HG03060 (cell line): ENCODE results near the gene INHA.

Experiments
- ATAC-seq: cut with Tn5 transposase; IDR thresholded peaks from one replicate; pipeline ENCODE4 v1.9.1; 2021; ENCODE audit warnings: low read depth, moderate number of reproducible peaks; ENCODE audit not compliant: unreplicated experiment

Gene INHA

DNA sequence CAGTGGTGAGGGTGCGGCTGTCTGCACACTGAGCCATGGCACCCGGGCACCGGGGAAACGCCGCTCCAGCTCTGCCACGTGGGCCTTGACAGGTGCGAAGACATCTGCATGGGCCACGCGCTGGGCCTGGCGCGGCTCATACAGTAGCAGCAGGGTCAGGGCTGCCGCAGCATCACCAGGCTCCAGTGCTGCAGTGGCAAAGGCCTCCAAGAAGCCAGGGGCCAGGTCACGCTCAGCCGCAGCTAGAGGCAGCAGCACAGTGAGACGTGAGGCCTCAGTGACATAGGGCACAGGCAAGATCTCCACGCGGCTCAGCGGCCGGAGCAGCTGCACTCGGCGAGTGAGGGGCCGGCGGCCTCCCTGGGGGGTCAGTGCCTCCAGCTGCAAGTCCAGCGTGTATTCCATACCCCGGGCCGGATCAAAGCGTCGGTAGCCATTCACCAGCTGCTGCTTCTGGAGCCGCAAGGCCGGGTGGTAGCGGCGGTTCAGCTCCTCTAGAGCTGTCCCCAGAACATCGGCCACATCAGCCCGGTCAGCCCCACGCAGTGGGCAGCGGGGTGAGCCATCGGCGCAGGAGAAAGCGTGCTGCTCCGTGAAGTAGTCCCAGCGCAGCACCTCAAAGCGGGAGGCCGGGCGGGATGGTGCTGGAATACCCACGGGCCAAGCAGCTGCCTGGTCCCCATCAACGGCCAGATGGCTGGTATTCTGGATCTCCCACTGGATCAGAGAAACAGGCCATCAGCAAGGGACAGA, 32.0 kb upstream of the INHA start:
- no peak for ATAC-seq

DNA sequence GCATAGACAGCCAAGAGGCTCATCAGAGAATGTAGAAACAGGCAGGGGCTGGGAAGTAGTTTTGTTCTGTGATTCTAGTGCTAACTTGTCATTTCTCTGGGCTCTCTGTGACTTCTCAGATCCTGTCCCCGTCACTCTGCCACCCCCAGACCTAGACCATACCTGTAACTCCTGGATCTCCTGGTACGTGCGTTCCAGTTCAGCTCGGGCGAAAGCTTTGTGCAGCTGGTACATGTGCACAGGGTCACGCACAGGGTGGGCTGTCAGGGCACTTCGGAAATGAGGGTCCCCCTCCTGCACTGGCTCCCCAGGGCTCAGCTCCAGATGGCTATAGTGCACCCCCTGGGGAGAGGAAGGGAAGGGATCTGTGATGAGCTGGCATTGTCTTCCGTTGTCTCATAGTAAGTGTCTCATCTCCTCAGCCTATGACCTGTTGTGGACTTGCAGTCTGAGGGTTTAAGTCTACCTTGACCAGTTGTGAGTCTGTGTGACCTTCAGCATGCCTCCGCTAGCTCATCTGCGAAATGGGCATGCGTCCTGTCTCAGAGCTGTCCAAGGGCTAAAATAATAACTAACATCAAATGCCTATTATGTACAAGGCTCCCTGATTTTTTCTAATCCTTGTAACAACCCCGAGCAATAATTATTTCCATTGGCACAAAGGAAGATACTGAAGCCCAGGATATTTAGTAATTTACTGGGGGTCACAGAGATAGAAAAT, 31.2 kb upstream of the INHA start:
- ATAC-seq, result no peak

DNA sequence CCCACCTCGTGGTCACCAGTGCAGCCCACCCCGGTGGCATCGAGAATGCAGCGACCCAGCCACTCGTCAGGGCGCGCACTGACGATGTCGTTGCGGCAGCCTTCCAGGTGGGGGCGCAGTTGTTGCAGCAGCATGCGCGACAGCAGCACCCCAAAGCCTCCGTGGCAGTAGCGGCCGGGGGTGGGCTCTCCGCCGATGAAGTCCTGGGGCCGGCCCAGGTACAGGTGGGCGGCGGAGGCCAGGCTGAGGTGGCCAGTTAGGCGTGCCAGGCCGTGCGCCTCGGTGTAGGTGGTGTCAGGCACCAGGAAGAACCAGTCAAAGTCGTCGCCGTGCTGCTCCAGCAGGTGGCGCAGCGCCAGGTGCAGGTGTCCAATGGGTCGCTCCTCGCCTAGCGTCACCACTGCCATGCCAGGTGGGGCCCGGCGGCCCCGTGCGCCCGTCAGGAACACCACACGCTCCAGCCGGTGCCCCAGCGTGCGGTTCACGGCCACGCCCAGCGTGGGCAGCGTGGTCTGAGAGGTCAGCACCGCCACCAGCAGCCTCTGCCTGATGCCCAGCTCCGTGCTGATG, 30.4 kb upstream of the INHA start:
- ATAC-seq, result peak; percentile 47

DNA sequence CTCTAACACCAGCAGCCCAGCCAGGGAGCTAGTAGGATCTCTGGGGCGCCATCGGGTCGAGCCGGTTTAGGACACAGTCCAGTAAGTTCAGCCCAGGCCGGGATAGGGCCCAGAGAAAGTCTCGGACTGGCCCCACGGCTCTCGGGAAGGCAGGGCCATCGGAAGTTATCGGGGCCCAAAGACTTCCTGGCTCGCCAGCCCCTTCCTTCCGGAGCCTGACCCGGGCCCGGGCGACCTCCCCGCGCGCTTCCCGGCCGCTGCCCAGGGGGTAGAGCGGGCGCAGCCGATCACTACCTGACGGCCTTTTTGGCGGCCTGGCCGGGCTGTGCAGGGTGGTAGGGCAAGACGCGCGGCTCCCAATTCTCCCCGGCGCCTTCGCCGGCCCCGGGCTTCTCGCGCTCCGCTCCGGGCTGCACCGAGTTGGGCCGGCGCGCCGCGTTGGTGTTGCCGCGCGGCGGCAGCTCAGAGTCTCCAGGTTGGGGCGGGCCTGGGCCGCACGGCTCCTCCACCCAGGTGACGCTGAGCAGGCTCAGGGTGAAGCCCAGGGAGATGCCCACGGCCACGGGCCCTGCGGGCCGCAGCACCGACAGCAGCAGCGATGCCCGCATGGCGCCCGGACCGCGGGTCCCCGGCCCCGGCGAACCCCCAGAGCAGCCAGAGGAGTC, 29.0 kb upstream of the INHA start:
- peak; percentile 7 for ATAC-seq

DNA sequence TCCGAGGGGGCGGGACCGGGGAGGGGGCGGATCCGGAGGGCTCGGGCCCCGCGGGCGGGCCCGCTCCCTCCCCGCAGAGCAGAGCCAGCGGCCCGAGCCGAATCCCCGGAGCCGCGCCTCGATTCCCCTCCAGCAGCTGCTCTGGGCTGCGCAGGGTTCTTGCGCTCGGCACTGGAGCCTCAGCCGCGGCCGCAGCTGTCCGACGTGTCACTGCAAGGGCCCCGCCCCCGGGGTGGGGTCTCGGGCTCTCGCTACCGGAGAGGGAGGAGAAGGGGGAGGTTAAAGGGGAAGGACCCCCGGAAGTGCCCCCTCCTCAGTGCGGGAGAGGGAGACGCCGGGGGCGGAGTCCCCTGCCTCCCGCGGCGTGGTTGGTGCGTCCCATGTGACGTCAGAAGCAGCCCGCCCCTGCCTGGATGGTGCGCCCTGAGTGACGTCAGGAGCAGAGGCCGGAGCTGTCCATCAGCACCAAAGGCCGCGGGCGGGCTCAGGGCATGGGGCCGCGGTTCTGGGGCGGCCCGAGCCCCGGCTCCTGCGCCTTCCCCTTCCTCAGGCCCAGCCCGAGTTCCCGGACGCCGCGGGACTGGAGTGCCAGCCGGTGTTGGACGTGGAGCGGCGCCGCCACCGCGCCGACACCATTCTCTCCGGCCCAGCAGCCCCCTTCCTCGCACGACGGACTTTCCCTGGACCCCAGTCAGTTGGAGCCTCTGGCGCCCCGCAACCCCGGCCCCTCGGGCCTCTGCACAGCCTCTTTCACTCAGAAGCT, 28.3 kb upstream of the INHA start, which contains the start of the genes CHPF and TMEM198:
CHPF (minus strand) TSS at position 214 of the 763 bp plus-strand sequence. CDS start 271 bp downstream, outside the sequence.
TMEM198 (plus strand) TSS at position 433 of the 763 bp plus-strand sequence. CDS start 700 bp downstream, outside the sequence.
- peak; percentile 51 for ATAC-seq

DNA sequence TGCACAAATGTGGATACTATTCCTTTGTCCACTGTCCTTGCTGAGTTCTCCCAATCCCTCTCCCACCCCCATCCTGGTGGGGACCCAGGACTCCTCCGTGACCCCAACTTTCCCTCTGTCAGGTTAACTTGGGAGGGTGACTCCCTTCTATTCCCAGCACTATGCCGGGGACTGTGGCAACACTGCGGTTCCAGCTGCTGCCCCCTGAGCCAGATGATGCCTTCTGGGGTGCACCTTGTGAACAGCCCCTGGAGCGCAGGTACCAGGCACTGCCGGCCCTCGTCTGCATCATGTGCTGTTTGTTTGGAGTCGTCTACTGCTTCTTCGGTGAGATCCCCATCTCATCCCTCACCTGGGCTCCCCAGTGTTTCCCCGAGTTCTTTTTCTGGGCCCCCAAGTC, 27.5 kb upstream of the INHA start:
- no peak for ATAC-seq

DNA sequence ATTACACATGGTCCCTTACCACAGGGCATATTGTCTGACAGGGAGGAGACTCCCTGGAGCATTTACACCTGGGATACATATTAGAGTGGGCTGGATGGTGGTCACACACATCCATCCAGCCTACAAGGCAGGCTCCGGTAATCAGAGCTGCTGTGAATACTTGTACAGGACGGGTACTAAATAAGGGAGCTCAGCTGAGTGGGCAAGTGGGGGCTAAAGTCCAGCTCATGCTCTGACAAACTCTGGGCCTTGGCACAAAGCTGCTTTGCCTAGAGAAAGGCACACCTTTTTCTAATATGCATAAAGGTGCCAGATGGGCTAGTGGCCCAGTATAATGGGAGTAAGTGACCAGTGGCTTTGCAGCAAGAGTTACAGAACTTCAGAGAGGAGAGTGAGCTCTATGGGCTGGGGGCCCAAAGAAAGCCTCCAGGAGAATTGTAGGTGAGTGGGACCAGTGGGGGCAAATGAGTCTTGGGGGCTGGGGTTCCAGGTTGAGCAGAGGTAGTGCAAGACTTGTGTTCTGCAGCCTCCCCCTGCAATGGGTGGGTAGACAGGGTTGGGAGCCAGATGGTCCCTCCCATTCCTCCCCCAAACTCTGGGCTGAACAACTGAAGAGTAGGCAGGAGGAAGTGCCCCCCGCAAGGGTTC, 26.7 kb upstream of the INHA start:
- ATAC-seq, result no peak

DNA sequence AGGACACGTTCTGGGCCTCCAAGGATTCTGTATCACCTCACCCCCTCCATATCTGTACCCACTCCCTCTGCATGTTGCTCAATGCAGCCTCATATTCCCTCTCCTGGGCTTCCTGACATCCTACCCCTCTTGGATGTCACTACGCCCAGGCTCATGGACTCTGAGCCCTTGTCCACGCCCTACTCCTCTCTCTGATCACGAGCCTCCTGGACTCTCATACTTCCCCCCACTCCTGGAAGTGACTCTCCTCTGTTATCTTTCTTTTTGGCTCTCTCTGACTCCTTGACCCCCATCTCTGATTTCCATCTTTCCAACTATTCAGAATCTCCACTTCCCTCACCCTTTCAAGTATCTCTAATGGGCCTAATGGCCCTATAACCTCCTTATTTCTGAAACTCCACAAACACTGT, 26.2 kb upstream of the INHA start:
- no peak for ATAC-seq

DNA sequence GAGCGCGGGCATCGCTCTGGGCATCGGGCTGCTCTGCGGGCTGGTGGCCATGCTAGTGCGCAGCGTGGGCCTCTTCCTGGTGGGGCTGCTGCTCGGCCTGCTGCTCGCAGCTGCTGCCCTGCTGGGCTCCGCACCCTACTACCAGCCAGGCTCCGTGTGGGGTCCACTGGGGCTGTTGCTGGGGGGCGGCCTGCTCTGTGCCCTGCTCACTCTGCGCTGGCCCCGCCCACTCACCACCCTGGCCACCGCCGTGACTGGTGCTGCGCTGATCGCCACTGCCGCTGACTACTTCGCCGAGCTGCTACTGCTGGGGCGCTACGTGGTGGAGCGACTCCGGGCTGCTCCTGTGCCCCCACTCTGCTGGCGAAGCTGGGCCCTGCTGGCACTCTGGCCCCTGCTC, 24.5 kb upstream of the INHA start:
- ATAC-seq, result no peak

DNA sequence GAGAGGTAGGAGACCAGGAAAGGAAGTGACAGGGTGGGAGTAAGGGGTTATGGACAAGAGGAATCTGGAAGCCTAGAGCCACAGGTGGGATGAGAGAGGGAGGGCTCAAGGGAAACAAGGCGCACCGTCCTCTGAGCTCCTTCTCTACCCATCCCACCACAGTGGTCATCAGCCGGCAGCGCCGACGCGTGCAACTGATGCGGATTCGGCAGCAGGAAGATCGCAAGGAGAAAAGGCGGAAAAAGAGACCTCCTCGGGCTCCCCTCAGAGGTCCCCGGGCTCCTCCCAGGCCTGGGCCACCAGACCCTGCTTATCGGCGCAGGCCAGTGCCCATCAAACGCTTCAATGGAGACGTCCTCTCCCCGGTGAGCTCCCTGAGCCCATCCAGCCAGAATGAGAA, 23.1 kb upstream of the INHA start:
- ATAC-seq, result no peak

DNA sequence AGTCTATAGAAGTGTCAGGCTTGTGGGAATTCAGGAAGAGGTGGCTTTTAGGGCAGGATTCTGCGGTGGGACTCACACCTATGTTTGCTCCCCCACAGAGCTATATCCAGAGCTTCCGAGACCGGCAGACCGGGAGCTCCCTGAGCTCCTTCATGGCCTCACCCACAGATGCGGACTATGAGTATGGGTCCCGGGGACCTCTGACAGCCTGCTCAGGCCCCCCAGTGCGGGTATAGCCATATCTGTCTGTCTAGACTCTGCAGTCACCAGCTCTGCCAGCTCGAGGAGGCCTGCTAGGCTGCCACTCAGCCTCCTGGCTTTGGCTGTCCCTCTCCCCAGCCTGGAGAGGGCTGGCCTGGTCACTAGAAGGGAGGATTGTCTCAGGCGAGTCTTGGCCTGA, 22.5 kb upstream of the INHA start:
- ATAC-seq, result no peak

DNA sequence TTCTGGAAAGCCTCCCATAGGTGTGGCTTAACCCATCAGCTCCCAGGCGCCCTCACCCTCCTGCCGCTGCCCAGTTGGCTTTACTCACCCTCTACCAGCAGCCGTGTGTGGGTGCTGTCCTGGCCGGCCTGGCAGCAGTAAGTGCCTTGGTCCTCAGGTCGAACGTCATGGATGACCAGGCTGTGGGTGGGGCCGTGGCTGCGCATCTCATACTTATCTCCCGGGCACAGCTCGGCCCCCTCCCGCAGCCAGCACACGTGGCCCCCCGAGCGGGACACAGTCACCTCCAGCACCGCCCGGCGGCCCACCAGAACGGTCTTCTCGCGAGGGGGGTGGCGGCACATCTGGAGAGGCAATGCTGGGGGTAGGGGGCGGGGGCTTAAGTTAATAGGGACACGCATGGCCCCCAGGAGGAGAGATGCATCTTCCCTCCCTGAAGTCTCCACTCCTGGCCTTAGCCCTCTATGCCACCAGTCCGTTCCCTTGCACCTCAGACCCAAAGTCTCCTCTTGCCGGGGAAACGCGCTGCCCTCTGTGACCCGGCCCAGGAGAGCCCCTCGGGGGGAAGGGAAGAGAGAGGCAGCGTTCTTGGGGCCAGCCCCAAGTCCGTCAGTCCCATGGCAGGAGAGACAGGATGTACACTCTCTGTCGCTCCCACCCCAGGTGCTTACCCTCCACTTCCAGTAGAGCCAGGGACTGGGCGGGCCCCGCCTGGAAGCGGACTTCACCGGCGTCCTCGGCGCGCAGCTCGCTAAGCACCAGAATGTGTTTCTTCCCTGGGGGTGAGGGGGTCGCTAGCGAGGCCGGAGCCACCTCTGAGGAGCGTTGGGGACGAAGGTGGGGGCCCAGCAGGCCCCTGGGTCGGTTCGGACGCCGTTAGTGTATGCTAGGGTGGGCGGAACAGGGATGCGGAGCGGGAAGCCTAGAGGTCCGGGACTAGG, 20.4 kb upstream of the INHA start:
- no peak for ATAC-seq

DNA sequence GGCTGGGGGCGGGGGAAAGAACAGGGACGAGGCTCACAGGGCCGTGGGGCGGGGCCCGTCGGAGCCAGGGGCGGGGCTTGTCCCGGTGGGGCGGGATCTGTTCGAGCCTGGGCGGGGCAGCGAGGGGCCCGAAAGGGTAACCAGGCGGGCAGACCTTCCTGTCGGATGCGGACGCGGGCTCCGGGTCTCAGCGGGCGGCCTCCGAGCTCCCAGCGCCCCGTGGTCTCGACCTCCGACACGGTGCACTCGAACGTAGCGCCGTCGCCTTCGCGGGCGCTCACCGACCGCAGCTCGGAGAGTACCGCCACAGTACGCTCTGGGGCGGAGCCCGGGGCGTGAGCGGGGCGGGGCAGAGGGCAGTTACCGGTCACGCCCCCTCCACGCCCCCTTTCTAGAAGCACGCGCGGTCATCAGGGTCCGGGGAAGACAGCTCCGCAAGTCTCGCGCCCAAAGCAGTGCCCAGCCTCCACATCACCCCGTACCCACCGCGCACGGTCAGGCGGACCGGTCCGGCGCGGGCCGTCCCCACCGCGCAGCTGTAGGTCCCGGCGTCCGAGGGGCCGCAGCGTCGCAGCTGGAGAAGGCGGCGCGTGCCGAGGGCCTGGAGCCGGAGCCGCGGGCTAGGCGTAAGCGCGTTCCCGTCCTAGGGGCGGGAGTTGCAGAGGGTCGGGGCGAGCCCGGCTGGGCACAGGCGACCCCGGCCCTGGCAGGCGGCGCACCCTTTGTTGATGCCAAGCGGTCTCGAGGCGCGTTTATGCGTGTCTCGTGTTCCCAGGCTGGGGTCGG, 19.5 kb upstream of the INHA start:
- ATAC-seq, result peak; percentile 83

DNA sequence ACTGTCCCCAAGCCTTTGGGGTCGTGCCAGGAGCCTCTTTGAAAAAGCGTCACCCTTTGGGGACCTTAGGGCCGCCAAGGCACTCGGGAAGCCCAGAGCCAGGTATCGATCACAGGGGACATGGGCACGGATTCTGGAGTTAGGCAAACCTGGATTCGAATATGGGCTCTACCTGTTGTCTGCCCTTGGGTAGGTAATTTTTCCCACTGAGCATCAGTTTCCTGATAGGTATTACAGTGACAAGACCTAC, 19.0 kb upstream of the INHA start:
- ATAC-seq, result no peak

DNA sequence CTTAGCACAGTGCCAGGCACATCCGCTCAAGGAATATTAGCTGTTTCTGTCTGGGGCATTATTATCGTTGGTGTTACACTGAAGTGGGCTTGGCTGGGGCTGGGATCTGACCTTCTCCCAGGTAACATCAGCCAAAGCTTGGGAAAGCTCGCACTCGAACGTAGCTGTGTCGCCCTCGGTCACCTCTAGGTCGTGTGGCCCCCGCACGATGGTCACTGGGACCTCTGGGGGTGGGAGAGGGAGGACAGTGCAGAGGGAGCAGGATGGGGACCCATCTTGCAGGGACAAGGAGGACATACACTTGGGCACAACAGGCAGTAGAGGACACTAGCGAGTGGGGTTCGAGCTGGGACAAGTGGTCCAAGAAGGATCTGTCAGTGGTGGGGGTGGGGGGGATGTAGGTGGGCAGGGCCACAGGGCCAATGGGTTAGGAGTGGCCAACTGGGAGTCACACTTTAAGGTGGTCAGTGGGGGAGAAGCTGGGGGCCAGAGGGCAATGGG, 18.6 kb upstream of the INHA start:
- ATAC-seq, result no peak

DNA sequence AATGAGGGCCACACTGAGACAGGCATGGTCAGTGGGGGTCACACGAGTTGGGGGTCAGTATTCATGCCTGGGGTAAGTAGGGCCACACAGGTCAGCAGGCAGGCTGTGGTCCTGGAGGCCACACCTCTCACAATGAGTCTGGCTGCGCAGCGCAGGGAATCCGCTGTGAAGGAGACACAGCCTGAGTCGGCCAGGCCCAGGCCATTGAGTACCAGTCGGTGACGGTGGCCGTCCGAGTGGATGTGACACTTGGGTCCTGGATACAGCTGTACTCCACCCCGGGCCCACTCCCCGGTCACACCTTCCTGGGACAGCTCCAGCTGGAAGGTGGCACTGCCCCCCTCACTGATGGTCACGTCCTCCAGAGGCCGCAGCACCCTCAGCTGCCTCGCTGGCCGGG, 17.8 kb upstream of the INHA start:
- ATAC-seq, result no peak

DNA sequence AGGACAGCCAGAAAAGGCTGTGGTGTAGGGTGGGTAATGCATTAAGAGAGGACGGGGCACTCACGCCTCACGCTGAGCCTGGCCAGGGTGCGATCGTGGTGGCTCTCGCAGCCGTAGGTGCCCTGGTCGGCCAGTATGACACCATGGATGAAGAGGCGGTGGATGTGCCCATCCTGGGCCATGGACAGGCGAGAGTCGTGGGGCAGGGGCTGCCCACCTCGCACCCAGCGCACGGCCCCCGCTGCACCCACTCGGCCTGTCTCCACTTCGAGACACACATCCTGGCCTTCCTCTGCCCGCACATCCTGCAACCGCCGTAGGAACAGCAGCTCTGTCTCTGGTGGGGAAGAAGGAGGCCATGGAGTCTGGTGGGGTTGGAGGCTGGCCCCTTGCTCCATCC, 16.2 kb upstream of the INHA start:
- ATAC-seq, result no peak

DNA sequence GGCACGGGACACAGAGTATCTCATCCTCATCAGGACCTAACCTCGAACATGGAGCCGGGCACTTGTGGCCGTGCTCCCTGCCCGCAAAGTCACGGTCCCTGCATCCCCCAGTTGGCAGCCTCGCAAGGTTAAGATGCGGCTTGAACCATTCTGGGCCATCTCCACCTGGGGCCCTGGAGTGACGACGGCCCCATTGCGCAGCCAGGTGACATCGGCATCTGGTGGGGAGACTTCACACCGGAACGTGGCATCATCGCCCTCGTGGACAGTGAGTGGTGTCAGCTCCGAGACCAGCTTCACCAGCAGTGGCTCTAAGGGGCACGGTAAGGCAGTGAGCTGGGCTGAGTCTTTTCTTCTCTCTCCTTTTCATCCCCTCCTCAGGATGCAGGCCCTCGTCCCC, 15.7 kb upstream of the INHA start:
- no peak for ATAC-seq
